DND-41 (cell line): ENCODE measurements around the gene MCUB.
"Not testable (repeated sequence)": the region's sequence is repeated elsewhere in the genome, so short reads cannot be mapped to it uniquely, and the experiment has no call there.

ENCODE experiments used
- EZH2 ChIP-seq: IDR thresholded peaks from 3 replicates; pipeline ENCODE4 v1.6.1; 2012; ENCODE audit warnings: borderline replicate concordance, low read depth, mild to moderate bottlenecking, moderate library complexity, low read length, inconsistent platforms; ENCODE audit not compliant: severe bottlenecking
- TF ChIP-seq, protein P1 (sequence below): IDR thresholded peaks from 2 replicates; pipeline ENCODE4 v1.5.1; 2012; ENCODE audit warnings: borderline replicate concordance, low read length, moderate library complexity, mild to moderate bottlenecking; ENCODE audit not compliant: poor library complexity, severe bottlenecking; ENCODE audit errors: extremely low read depth

DNA sequence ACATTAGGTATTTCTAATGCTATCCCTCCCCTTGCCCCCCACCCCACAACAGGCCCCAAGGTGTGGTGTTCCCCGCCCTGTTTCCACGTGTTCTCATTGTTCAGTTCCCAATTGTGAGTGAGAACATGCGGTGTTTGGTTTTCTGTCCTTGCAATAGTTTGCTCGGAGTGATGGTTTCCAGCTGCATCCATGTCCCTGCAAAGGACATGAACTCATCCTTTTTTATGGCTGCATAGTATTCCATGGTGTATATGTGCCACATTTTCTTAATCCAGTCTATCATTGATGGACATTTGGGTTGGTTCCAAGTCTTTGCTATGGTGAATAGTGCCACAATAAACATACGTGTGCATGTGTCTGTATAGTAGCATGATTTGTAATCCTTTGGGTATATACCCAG, 20.0 kb downstream of the MCUB start:
- TF ChIP-seq, protein P1, sequence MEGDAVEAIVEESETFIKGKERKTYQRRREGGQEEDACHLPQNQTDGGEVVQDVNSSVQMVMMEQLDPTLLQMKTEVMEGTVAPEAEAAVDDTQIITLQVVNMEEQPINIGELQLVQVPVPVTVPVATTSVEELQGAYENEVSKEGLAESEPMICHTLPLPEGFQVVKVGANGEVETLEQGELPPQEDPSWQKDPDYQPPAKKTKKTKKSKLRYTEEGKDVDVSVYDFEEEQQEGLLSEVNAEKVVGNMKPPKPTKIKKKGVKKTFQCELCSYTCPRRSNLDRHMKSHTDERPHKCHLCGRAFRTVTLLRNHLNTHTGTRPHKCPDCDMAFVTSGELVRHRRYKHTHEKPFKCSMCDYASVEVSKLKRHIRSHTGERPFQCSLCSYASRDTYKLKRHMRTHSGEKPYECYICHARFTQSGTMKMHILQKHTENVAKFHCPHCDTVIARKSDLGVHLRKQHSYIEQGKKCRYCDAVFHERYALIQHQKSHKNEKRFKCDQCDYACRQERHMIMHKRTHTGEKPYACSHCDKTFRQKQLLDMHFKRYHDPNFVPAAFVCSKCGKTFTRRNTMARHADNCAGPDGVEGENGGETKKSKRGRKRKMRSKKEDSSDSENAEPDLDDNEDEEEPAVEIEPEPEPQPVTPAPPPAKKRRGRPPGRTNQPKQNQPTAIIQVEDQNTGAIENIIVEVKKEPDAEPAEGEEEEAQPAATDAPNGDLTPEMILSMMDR: not testable (repeated sequence)
- TF ChIP-seq EZH2: not testable (repeated sequence)
